K562 (cell line): ENCODE results near the gene UBE2J2. TPM values are rescaled to one million over a fixed set of nuclear protein-coding genes. Genes with fewer than 3 reads are reported as not detected.

Source experiments
- ARNT ChIP-seq, 2 experiments: fragments of 450-650 bp; IDR thresholded peaks; 2 replicates each; pipeline ENCODE4 v1.6.1; 2016; ENCODE audit warnings: mild to moderate bottlenecking in 1 of 2
- BRD4 ChIP-seq: fragments of 200-600 bp; sonication (generic); IDR thresholded peaks from 2 replicates; pipeline ENCODE4 v1.6.1; 2017; ENCODE audit warnings: inconsistent platforms
- DDX20 ChIP-seq: fragments of 450-650 bp; IDR thresholded peaks from 2 replicates; pipeline ENCODE4 v1.6.1; 2016; ENCODE audit warnings: missing genetic modification characterization, low read depth, mild to moderate bottlenecking, missing compliant biosample characterization, moderate library complexity
- KDM1A ChIP-seq, 2 experiments: fragments of 450-650 bp; IDR thresholded peaks; 2 replicates each; pipeline ENCODE4 v1.6.1; 2016; ENCODE audit warnings: mild to moderate bottlenecking in 2 of 2
- KLF16 ChIP-seq: IDR thresholded peaks from 2 replicates; pipeline ENCODE4 v1.6.1; 2016; ENCODE audit warnings: antibody characterized with exemption
- NEUROD1 ChIP-seq: fragments of 150-350 bp; IDR thresholded peaks from 2 replicates; pipeline ENCODE4 v1.6.1; 2014; ENCODE audit warnings: borderline replicate concordance, low read length, low read depth; ENCODE audit not compliant: partially characterized antibody
- NONO ChIP-seq, 2 experiments: fragments of 200-400 bp in 1 of 2; fragments of 450-650 bp in 1 of 2; formaldehyde crosslinking in 1 of 2; IDR thresholded peaks; 2 replicates each; pipeline ENCODE4 v1.6.1; 2017; ENCODE audit warnings: low read depth in 2 of 2, mild to moderate bottlenecking in 2 of 2, moderate library complexity in 2 of 2, low read length in 1 of 2
- PHF20 ChIP-seq: fragments of 450-650 bp; IDR thresholded peaks from 2 replicates; pipeline ENCODE4 v1.6.1; 2018; ENCODE audit not compliant: partially characterized antibody
- SAFB ChIP-seq: fragments of 200-400 bp; formaldehyde crosslinking; IDR thresholded peaks from 2 replicates; pipeline ENCODE4 v1.6.1; 2017; ENCODE audit warnings: low read depth, low read length, borderline replicate concordance
- SRSF1 ChIP-seq: fragments of 200-400 bp; formaldehyde crosslinking; IDR thresholded peaks from 2 replicates; pipeline ENCODE4 v1.6.1; 2017; ENCODE audit warnings: mild to moderate bottlenecking, low read depth, low read length, moderate library complexity
- TAF15 ChIP-seq: fragments of 200-400 bp; formaldehyde crosslinking; IDR thresholded peaks from 2 replicates; pipeline ENCODE4 v1.6.1; 2017; ENCODE audit warnings: mild to moderate bottlenecking, low read depth, low read length, moderate library complexity
- ZNF217 ChIP-seq: sonication (generic); formaldehyde crosslinking; IDR thresholded peaks from 2 replicates; pipeline ENCODE4 v1.8.0; 2022; ENCODE audit warnings: mild to moderate bottlenecking, missing genetic modification reagents
- polyA plus RNA-seq, 8 experiments: library from polyadenylated mRNA; depleted of rRNA in 4 of 8; stranded (reverse) in 5 of 8; unstranded in 3 of 8; fragments of >200 nt; fragmentation: Nextera tagmentation in 2 of 8; fragmentation: Illumina TruSeq in 1 of 8; extraction: Ambion mirVana in 2 of 8; extraction: Trizol in 1 of 8; gene quantifications; 2 replicates each; pipeline versions ENCODE4 v1.2.1 to v1.2.3, GENCODE V29; 2011 to 2014; ENCODE audit warnings: inconsistent platforms in 1 of 8, missing spikeins in 1 of 8
- total RNA-seq, 7 experiments: library from RNA; depleted of rRNA in 6 of 7; stranded (reverse); fragments of >200 nt in 6 of 7; fragmentation: Illumina TruSeq in 2 of 7; extraction: Trizol in 2 of 7; gene quantifications; 2 replicates each; pipeline versions ENCODE4 v1.2.1 to v1.2.3, GENCODE V29; 2011 to 2021; ENCODE audit warnings: low replicate concordance in 1 of 7
- TF ChIP-seq, protein P1 (sequence below): fragments of 250-450 bp; sonication (Bioruptor Pico); IDR thresholded peaks from 2 replicates; pipeline ENCODE4 v1.5.0; 2022; ENCODE audit warnings: mild to moderate bottlenecking

The UBE2J2 gene
- total and polyA plus RNA-seq, 9 of the 15 experiments (the other 6 are each of a cell fraction or from before 2014, with no cell fraction given), result 0.93 to 112 (median 75.5) TPM

DNA sequence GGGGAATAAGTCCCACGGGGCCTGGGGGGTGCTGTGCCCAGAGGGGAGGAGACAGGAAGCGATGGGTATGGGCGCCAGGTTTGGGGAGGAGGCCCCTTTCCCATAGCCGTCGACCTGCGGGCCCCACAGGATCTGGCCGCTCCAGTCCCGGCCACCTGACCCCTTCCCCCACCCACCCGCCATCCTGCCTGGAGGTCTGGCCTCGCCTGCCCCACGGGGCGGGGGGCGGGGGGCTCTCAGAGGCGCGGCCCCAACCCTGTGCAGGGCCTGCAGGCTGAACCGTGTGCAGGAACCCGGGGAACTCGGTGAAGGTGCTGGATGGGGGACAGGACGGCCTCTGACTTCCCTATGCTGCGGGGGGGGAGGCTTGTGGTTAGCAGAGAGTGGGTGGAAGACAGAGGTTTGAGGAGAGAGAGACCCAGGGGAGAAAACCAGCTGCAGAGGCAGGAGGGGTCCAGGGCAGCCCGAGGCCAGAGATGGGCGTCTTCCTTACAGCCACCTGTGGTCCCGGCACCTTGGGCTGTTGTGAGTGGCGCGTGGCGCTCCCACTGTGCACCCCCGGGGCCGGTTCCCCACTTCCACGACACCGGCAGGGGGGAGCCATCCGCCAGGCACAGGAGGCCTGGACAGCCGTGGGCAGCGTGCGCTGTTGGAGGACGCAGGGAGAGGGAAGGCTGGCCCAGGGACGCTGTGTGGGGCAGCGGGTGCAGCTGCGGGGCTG, 64.8 kb downstream of the UBE2J2 start (continued):
- 0 out of 2 replicates have a peak, but pooled peaks have one; percentile 56 for TF ChIP-seq SAFB
- TF ChIP-seq DDX20 (tag), result no peak
- TF ChIP-seq NONO (IDR thresholded peaks at IDR 0.05; ENCODE audit: low read depth in 2 of 2, low read length in 1 of 2), result no peak
- no peak for TF ChIP-seq SRSF1
- TF ChIP-seq ARNT (IDR thresholded peaks at IDR 0.05), result no peak
- peak; percentile 11 for TF ChIP-seq NEUROD1
- TF ChIP-seq PHF20, result no peak
- TF ChIP-seq BRD4, result no peak
- no peak for TF ChIP-seq ZNF217
- TF ChIP-seq KDM1A (IDR thresholded peaks at IDR 0.05), result peak; percentile 75 to 84
- TF ChIP-seq TAF15, result no peak
- TF ChIP-seq KLF16, result 0 out of 2 replicates have a peak, but pooled peaks have one; percentile 20
- TF ChIP-seq, protein P1, sequence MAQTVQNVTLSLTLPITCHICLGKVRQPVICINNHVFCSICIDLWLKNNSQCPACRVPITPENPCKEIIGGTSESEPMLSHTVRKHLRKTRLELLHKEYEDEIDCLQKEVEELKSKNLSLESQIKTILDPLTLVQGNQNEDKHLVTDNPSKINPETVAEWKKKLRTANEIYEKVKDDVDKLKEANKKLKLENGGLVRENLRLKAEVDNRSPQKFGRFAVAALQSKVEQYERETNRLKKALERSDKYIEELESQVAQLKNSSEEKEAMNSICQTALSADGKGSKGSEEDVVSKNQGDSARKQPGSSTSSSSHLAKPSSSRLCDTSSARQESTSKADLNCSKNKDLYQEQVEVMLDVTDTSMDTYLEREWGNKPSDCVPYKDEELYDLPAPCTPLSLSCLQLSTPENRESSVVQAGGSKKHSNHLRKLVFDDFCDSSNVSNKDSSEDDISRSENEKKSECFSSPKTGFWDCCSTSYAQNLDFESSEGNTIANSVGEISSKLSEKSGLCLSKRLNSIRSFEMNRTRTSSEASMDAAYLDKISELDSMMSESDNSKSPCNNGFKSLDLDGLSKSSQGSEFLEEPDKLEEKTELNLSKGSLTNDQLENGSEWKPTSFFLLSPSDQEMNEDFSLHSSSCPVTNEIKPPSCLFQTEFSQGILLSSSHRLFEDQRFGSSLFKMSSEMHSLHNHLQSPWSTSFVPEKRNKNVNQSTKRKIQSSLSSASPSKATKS (CRISPR knock-in tag), result no peak
